NB4 (cell line): Measurements from ENCODE around the gene MYDGF.

Source experiments
- CTCF ChIP-seq: IDR thresholded peaks from one replicate; pipeline ENCODE4 v1.5.1; 2012; ENCODE audit warnings: low read depth, low read length
- MAX ChIP-seq: IDR thresholded peaks from 2 replicates; pipeline ENCODE4 v1.6.1; 2011; ENCODE audit warnings: low read depth, low read length
- MYC ChIP-seq: IDR thresholded peaks from 2 replicates; pipeline ENCODE4 v1.6.1; 2011; ENCODE audit warnings: low read depth, low read length
- POLR2A ChIP-seq: IDR thresholded peaks from 2 replicates; pipeline ENCODE4 v1.6.1; 2011; ENCODE audit warnings: mild to moderate bottlenecking; ENCODE audit not compliant: insufficient read length; ENCODE audit errors: extremely low read depth

GRCh38 chr19:4653793-4654436 lies 16.2 kb downstream of the MYDGF start:
- TF ChIP-seq POLR2A = no peak
- TF ChIP-seq CTCF = no peak
- TF ChIP-seq MAX = no peak
- no peak for TF ChIP-seq MYC
